LNCaP clone FGC (cell line): ENCODE data around the gene PHACTR2.

Experiments used
- DNase-seq: peaks from one replicate; pipeline ENCODE4 v3.0.0-alpha.2; 2011; ENCODE audit warnings: low read depth
- H3K4me3 ChIP-seq: 2 replicates; pipeline ENCODE4 v1.5.1; 2011; ENCODE audit warnings: mild to moderate bottlenecking, low read depth, low read length, control low read depth
- TF ChIP-seq, protein P1 (sequence below): IDR thresholded peaks from 2 replicates; pipeline ENCODE4 v1.5.1; 2012; ENCODE audit warnings: mild to moderate bottlenecking; ENCODE audit not compliant: control insufficient read depth, insufficient read depth; ENCODE audit errors: extremely low read depth

PHACTR2 gene

GRCh38 chr6:143754204-143754603, 76.4 kb downstream of the PHACTR2 start:
- no peak overlapping the region for H3K4me3 ChIP-seq
- no peak for DNase-seq
- TF ChIP-seq, protein P1, sequence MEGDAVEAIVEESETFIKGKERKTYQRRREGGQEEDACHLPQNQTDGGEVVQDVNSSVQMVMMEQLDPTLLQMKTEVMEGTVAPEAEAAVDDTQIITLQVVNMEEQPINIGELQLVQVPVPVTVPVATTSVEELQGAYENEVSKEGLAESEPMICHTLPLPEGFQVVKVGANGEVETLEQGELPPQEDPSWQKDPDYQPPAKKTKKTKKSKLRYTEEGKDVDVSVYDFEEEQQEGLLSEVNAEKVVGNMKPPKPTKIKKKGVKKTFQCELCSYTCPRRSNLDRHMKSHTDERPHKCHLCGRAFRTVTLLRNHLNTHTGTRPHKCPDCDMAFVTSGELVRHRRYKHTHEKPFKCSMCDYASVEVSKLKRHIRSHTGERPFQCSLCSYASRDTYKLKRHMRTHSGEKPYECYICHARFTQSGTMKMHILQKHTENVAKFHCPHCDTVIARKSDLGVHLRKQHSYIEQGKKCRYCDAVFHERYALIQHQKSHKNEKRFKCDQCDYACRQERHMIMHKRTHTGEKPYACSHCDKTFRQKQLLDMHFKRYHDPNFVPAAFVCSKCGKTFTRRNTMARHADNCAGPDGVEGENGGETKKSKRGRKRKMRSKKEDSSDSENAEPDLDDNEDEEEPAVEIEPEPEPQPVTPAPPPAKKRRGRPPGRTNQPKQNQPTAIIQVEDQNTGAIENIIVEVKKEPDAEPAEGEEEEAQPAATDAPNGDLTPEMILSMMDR = no peak

DNA sequence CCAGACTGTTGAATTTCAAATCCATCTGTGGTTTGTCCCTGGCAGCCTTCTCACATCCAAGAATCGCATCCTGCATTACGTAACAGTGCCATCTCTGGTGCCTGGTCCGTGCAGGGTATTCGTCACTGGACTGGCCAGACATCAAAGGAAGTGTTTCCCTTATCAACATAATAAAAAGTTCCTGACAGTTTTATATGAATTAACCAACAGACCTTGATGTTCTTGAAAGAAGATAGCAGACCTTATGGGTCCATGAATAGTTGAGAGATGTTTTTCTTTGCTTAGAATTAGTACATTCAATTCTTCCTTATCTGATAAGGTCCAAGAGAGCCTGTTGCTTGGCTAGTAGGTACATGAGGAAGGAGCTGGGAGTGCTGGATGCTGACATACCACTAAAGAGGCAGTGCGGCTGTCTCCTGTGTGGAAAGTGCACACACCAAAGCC, 77.6 kb downstream of the PHACTR2 start:
- no peak overlapping the region for H3K4me3 ChIP-seq
- TF ChIP-seq, protein P1 = no peak

DNA sequence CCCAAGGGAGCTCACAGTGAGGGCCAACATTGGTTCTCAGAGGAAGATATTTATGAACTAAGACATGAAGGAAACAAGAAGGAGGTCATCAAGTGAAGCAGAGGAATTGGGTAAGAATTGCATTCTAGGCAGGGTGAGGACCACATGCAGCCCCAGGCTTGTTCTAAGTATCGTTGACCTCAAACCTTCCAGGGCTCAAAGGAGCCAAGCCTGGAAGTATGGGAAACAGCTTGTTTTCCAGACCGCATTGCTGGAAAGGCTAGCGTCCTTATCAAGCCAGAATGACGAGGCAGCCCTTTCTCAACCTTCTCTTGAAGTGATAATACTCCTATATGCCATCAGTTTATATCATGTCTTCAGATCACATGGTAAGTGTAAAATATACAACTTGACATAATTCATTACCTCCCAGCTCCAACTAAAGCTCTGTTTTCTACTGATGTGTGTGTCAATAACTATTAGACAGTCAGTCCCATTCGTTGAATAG, 79.6 kb downstream of the PHACTR2 start:
- no peak overlapping the region for H3K4me3 ChIP-seq
- no peak for DNase-seq
- TF ChIP-seq, protein P1 = no peak

More for the DNA sequence above, 77.6 kb downstream of the PHACTR2 start:
- peak; percentile 85 for DNase-seq

- DNase-seq = no peak
- H3K4me3 ChIP-seq = no peak overlapping the region
- TF ChIP-seq, protein P1 = no peak
Observed at GRCh38 chr6:143758551-143758950, 80.8 kb downstream of the PHACTR2 start.

- TF ChIP-seq, protein P1 = no peak
- DNase-seq = no peak
- H3K4me3 ChIP-seq = no peak overlapping the region
Observed at GRCh38 chr6:143759666-143760065, 81.9 kb downstream of the PHACTR2 start.

GRCh38 chr6:143761074-143761473, 83.3 kb downstream of the PHACTR2 start:
- H3K4me3 ChIP-seq = no peak overlapping the region
- TF ChIP-seq, protein P1 = no peak
- no peak for DNase-seq

DNA sequence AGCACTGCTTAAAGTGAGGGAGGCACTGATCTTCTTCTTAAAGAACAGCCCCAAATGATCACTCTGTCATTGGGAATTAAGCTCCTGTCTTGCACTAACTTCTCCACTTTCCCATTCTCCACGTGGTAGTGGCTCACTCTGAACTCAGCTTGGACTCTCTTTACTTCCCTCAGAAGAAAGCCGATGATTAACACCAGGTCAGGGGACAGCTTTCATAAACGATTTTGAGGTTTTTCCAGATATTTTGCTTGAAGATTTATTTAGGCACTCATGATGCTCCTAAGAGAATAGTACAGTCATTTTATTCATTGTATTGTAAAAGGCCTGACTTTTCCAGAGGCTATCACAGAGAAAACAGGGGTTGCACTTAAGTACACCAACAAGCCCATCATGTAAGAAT, 84.4 kb downstream of the PHACTR2 start:
- TF ChIP-seq, protein P1 = no peak
- no peak for DNase-seq
- no peak overlapping the region for H3K4me3 ChIP-seq
